ENCODE data around the gene P2RY14.

GRCh38 chr3:151269631-151270030, 8.7 kb downstream of the P2RY14 start:
- TF ChIP-seq CTCF (IDR thresholded peaks at IDR 0.05) (no peak), POLR2A (IDR thresholded peaks at IDR 0.05) (no peak)
